ENCODE measurements around the gene KLK6.

Gene KLK6

DNA sequence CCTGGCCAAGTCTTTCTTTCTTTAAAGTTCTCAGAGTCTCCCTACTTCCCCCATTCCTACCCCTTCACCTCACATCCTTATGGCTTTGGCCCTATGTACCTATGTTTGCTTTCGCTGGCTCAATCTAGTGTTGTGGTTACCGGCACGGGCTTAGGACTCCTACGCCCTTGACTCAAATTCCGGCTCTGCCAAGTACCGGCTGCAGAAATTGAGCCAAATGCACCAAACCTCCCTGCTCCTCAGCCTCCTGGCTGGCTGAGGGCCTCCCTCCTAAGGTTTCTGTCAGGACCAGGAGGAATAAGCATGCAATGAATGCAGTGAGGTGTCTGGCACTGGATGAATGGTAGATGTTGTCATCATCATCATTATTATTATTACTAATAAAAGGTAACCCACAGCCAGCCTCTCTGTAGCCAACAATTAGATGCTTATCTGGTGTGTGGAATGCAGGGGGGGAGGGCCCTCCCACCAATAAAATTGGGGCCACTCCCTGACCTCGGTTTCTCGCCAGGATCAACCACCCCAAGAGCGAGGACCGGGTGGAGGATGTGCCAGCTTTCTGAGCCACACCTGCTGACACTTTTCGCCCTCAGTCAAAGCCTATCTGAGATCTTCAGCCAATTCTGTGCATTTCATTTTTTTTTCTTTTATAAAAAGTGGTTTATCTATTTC, 37.2 kb downstream of the KLK6 start:
- ChIA-PET POLR2A (ENCODE audit: low non-redundant PET) (no interaction called here), CTCF (interaction anchor here (0.7 to 2.3 kb wide), 3 partner anchors 10 to 111 kb away, joined by 5 to 7 read pairs (median 6); no protein-coding TSS in a partner anchor)
- H3K27ac ChIP-seq, result peak overlapping the region; percentile 70
- DNase-seq (ENCODE audit: low spot score), result peak; percentile 89
- no peak for TF ChIP-seq CTCF (conservative IDR thresholded peaks at IDR 0.05; ENCODE audit: low read depth)

DNA sequence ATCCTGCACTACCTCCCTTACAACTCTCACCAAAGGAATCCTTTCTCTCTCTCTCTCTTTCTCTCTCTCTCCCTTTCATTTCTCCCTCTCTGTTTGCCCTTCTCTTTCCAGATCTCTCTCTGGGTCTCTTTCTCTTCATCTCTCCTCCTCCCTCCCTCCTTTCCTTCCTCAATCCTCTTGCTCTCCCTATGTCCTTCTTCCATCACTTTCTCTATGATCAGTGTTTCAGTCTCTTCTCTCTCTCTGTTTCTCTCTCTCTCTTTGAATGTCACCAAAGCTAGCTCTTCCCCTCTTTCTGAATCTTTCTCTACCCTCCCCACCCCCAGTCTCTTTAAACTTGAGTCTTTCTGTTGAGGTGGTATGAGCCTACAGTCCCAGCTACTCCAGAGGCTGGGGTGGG, 38.4 kb downstream of the KLK6 start:
- ChIA-PET POLR2A (ENCODE audit: low non-redundant PET) (no interaction called here), CTCF (interaction anchor here (0.6 to 2.3 kb wide), 2 partner anchors 78 to 86 kb away, joined by 3 to 7 read pairs; a partner anchor contains a TSS)
- no peak for DNase-seq (ENCODE audit: low spot score)
- no peak for TF ChIP-seq CTCF (conservative IDR thresholded peaks at IDR 0.05; ENCODE audit: low read depth)
- H3K27ac ChIP-seq, result no peak overlapping the region

- CTCF ChIA-PET, result interaction anchor here (0.5 to 1.6 kb wide), 4 partner anchors 24 to 149 kb away, joined by 3 to 7 read pairs (median 3); partner anchors contain the start of gene KLK5
- POLR2A ChIA-PET (ENCODE audit: low non-redundant PET), result no interaction called here
- H3K27ac ChIP-seq, result no peak overlapping the region
- TF ChIP-seq CTCF (conservative IDR thresholded peaks at IDR 0.05; ENCODE audit: low read depth), result no peak
- no peak for DNase-seq (ENCODE audit: low spot score)
Measured at GRCh38 chr19:50928831-50929230, 40.6 kb downstream of the KLK6 start.

DNA sequence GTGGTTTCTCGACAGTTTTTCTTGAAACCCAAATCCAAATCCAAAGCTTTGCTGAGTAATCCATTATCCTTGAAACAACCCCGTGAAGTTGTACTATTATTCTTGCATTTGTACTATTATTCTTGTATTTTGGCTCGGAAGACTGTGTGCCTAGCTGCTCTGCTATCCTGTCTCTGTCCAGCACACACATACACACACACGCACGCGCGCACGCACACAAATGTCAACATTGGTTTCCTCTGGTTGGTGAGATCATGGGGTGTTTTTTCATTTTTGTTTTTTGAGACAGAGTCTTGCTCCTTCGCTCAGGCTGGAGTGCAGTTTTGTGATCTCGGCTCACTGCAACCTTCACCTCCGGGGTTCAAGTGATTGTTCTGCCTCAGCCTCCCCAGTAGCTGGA, 43.2 kb downstream of the KLK6 start:
- no peak for DNase-seq (ENCODE audit: low spot score)
- TF ChIP-seq CTCF (conservative IDR thresholded peaks at IDR 0.05; ENCODE audit: low read depth), result no peak
- POLR2A ChIA-PET (ENCODE audit: low non-redundant PET), result no interaction called here
- CTCF ChIA-PET, result interaction anchor here (0.6 kb wide), 1 partner anchor 149 kb away, joined by 3 read pairs; no protein-coding TSS in a partner anchor
- no peak overlapping the region for H3K27ac ChIP-seq

- ChIA-PET POLR2A (ENCODE audit: low non-redundant PET) (no interaction called here), CTCF (interaction anchor here (0.6 to 1.4 kb wide), 2 partner anchors 91 to 149 kb away, joined by 3 to 7 read pairs; no protein-coding TSS in a partner anchor)
- TF ChIP-seq CTCF (conservative IDR thresholded peaks at IDR 0.05; ENCODE audit: low read depth), result no peak
- peak; percentile 64 for DNase-seq (ENCODE audit: low spot score)
- H3K27ac ChIP-seq, result no peak overlapping the region
Measured at GRCh38 chr19:50925734-50926133, 43.7 kb downstream of the KLK6 start.

GRCh38 chr19:50924586-50924985, 44.8 kb downstream of the KLK6 start:
- POLR2A ChIA-PET (ENCODE audit: low non-redundant PET), result interaction anchor here (0.5 to 0.7 kb wide), 2 partner anchors 77 to 132 kb away, joined by 3 to 4 read pairs; partner anchors contain the start of gene KLK8
- DNase-seq (ENCODE audit: low spot score), result no peak
- H3K27ac ChIP-seq, result no peak overlapping the region
- CTCF ChIA-PET, result interaction anchor here (0.6 to 1.4 kb wide), 3 partner anchors 21 to 189 kb away, joined by 3 to 7 read pairs (median 4); no protein-coding TSS in a partner anchor
- TF ChIP-seq CTCF (conservative IDR thresholded peaks at IDR 0.05; ENCODE audit: low read depth), result no peak

Data from RWPE1 (cell line).